Measurements from ENCODE around the gene MUSTN1.

- TF ChIP-seq CTCF (conservative IDR thresholded peaks at IDR 0.05) (no peak), ZFX (IDR thresholded peaks at IDR 0.05) (no peak)
Observed at GRCh38 chr3:52800079-52800478, 34.7 kb downstream of the MUSTN1 start.
